ENCODE results near the gene CDCA8. TPM values are rescaled to one million over a fixed set of nuclear protein-coding genes. Genes with fewer than 3 reads are reported as not detected.

The CDCA8 gene
- total and polyA plus RNA-seq, 2 of the 8 experiments (the other 6 are each of a cell fraction or from before 2014, with no cell fraction given), result 43.9 to 46.2 TPM

DNA sequence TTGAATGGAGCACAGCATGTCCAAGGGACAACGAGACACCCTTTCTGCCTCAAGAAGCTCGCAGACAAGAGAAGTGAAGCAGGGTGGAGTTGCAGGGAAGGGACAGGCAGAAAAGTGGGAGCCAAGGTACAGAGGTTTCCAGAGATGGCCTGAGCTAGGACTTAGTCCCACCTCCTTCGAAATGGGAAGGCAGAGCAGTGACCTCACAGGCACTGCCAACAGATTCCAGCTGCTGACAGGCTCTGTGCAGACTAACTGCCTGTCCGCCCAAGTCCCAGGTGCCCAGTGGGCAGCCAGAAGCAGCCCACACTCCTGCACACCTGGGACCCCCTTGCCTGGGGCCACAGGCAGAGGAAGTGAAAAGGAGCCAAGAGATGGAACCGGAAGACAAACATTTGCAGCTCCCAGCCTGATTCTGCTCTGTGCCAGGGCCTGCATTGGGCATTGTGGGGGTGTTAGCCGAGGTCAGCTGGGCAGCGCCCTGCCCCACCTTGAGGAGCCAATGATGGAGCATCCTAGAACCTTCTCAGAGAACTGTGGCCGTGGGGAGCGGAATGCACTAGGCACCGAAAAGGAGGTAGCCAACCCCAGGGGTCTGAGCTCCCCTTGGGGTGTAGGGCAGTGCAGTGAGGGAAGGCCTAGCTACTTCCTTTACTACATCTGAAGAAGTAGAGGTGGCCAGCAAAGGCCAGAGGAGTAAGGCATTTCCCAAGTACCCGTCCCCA, 30.1 kb upstream of the CDCA8 start (continued):
- TF ChIP-seq, protein P1, sequence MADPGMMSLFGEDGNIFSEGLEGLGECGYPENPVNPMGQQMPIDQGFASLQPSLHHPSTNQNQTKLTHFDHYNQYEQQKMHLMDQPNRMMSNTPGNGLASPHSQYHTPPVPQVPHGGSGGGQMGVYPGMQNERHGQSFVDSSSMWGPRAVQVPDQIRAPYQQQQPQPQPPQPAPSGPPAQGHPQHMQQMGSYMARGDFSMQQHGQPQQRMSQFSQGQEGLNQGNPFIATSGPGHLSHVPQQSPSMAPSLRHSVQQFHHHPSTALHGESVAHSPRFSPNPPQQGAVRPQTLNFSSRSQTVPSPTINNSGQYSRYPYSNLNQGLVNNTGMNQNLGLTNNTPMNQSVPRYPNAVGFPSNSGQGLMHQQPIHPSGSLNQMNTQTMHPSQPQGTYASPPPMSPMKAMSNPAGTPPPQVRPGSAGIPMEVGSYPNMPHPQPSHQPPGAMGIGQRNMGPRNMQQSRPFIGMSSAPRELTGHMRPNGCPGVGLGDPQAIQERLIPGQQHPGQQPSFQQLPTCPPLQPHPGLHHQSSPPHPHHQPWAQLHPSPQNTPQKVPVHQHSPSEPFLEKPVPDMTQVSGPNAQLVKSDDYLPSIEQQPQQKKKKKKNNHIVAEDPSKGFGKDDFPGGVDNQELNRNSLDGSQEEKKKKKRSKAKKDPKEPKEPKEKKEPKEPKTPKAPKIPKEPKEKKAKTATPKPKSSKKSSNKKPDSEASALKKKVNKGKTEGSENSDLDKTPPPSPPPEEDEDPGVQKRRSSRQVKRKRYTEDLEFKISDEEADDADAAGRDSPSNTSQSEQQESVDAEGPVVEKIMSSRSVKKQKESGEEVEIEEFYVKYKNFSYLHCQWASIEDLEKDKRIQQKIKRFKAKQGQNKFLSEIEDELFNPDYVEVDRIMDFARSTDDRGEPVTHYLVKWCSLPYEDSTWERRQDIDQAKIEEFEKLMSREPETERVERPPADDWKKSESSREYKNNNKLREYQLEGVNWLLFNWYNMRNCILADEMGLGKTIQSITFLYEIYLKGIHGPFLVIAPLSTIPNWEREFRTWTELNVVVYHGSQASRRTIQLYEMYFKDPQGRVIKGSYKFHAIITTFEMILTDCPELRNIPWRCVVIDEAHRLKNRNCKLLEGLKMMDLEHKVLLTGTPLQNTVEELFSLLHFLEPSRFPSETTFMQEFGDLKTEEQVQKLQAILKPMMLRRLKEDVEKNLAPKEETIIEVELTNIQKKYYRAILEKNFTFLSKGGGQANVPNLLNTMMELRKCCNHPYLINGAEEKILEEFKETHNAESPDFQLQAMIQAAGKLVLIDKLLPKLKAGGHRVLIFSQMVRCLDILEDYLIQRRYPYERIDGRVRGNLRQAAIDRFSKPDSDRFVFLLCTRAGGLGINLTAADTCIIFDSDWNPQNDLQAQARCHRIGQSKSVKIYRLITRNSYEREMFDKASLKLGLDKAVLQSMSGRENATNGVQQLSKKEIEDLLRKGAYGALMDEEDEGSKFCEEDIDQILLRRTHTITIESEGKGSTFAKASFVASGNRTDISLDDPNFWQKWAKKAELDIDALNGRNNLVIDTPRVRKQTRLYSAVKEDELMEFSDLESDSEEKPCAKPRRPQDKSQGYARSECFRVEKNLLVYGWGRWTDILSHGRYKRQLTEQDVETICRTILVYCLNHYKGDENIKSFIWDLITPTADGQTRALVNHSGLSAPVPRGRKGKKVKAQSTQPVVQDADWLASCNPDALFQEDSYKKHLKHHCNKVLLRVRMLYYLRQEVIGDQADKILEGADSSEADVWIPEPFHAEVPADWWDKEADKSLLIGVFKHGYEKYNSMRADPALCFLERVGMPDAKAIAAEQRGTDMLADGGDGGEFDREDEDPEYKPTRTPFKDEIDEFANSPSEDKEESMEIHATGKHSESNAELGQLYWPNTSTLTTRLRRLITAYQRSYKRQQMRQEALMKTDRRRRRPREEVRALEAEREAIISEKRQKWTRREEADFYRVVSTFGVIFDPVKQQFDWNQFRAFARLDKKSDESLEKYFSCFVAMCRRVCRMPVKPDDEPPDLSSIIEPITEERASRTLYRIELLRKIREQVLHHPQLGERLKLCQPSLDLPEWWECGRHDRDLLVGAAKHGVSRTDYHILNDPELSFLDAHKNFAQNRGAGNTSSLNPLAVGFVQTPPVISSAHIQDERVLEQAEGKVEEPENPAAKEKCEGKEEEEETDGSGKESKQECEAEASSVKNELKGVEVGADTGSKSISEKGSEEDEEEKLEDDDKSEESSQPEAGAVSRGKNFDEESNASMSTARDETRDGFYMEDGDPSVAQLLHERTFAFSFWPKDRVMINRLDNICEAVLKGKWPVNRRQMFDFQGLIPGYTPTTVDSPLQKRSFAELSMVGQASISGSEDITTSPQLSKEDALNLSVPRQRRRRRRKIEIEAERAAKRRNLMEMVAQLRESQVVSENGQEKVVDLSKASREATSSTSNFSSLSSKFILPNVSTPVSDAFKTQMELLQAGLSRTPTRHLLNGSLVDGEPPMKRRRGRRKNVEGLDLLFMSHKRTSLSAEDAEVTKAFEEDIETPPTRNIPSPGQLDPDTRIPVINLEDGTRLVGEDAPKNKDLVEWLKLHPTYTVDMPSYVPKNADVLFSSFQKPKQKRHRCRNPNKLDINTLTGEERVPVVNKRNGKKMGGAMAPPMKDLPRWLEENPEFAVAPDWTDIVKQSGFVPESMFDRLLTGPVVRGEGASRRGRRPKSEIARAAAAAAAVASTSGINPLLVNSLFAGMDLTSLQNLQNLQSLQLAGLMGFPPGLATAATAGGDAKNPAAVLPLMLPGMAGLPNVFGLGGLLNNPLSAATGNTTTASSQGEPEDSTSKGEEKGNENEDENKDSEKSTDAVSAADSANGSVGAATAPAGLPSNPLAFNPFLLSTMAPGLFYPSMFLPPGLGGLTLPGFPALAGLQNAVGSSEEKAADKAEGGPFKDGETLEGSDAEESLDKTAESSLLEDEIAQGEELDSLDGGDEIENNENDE (IDR thresholded peaks at IDR 0.05; ENCODE audit: insufficient replicate concordance, low read length), result no peak
- TF ChIP-seq ASH2L (IDR thresholded peaks at IDR 0.05; ENCODE audit: low read length) (no peak), BRCA1 (IDR thresholded peaks at IDR 0.05; ENCODE audit: low read depth, low read length) (no peak), JUND (IDR thresholded peaks at IDR 0.05; ENCODE audit: low read length) (no peak), SP2 (IDR thresholded peaks at IDR 0.05; ENCODE audit: low read length) (no peak), BCL11A (IDR thresholded peaks at IDR 0.05; ENCODE audit: low read depth in 2 of 2, low read length in 2 of 2) (no peak), SRF (IDR thresholded peaks at IDR 0.05; ENCODE audit: low read depth, low read length) (no peak), RNF2 (IDR thresholded peaks at IDR 0.05; ENCODE audit: borderline replicate concordance, low read depth, low read length, missing control alignments, poor library complexity, severe bottlenecking) (no peak), HDAC6 (IDR thresholded peaks at IDR 0.05; ENCODE audit: low read depth, low read length) (no peak)

Measured in H1 (cell line).